Activated CD4-positive, alpha-beta T cell treated with anti-CD3 and anti-CD28 coated beads, Interleukin-2, Interleukin-4, amounts not matched to agents 100 ng/mL and 50 ng/mL, durations not matched to agents 16 hours and 8 hours (primary cell): ENCODE measurements around the gene AP3B1.
A peak's percentile ranks its signal among the peaks of the same experiment; 100 is the strongest.

Experiments used
- DNase-seq: peaks from one replicate; pipeline ENCODE4 v3.0.0-alpha.2; 2020; ENCODE audit warnings: low spot score

Gene AP3B1

DNA sequence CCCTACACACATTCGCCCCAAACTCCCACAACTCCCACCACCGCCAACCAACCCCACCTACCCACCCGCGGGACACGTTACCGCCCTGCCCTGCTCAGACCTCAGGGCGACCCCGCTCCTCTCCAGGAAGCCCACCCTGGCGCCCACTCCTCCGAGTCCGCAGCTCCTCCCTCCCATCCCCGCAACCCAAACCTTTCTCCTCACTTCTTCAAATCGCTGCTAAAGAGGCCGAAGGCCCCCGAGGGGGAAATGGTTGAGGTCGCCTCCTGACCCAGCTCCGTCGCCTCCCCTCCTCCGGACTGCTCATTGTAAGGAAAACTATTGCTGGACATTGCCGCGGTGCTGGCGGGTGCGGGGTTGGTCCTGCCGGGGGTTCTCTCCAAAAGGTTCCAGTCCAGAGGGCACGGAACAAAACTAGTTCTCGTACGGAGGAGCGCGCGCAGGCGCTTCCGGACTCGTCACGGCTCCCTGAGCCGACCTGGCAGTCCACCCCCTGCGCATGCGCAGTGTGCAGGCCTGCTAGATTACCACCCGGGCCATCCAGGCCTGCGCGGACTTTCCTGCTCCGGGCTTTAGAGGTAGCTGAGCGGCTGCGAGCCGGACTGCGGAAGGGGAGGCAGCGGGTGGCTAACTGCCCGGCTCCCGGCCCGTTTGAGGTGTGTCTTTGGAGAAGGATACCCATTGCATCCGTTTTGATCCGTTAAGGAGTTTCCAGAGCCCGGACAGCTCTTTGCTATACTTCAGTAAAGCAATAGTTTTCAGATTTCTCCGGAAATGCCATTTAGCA is at the start of gene AP3B1:
AP3B1 (minus strand) TSS at position 451 of the 787 bp plus-strand sequence; CDS start at position 332, 119 bp downstream.
- peak; percentile 98 for DNase-seq

DNA sequence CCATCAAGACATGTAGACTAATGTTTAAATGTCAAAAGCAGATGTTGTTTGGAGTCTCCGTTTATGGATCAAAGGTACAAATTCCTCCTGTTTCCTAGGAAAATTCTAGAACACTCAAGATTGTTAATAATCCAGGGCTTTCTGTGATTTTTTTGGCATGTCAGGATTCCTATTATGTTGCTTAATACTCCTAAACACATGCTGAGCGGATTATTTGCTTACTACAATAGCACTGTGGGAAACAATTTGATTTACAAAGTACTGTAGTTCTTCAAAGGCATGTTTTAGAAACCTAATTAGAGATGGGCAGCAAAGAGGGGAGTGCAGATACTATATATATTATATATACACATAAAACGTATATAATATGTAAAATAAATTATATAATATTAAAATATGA is 46.9 kb upstream of the AP3B1 start:
- no peak for DNase-seq

GRCh38 chr5:78339617-78340436 is 45.3 kb upstream of the AP3B1 start:
- DNase-seq, result no peak

DNA sequence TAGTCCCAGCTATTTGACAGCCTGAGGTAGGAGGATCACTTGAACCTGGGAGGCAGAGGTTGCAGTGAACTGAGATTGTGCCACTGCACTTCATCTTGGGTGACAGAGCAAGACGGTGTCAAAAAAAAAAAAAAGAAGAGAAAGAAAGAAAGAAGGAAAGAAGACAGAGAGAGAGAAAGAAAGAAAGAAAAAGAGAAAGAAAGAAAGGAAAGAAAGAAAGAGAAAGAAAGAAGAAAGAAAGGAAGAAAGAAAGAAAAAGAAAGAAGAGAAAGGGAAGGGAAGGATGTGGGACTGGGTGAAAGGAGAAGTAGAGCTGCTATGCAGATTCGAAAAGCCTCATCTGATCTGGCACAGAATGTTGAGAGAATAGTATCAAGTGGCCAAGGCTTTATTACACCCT is 42.2 kb upstream of the AP3B1 start:
- DNase-seq, result no peak

- DNase-seq, result no peak
These were observed 41.5 kb upstream of the AP3B1 start for GRCh38 chr5:78335976-78336375.

GRCh38 chr5:78334811-78335210 is 40.3 kb upstream of the AP3B1 start:
- no peak for DNase-seq

- no peak for DNase-seq
These were observed 37.1 kb upstream of the AP3B1 start for GRCh38 chr5:78331523-78332080.

GRCh38 chr5:78328585-78329173 is 34.2 kb upstream of the AP3B1 start:
- DNase-seq, result no peak

GRCh38 chr5:78327761-78328510 is 33.4 kb upstream of the AP3B1 start:
- DNase-seq, result no peak

- DNase-seq, result no peak
These were observed 32.4 kb upstream of the AP3B1 start for GRCh38 chr5:78326930-78327329.

DNA sequence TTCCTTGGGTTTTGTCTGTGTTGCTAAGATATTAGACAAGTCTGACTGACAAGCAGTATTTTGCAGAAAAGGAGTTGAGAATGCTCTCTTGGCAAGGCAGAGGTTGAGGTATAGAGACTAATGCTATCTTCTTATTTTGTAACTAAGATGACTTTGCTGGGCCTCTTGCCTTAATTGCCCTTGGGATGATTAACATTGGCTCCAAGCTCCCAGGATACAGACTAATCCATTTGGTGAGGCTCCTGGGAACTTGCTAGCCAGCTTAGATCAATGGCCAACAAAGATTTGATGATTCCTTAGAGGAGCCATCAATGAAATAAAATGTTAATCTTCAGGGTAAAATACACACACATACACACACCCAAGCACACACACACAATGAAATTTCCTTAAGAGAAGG is 28.7 kb upstream of the AP3B1 start:
- no peak for DNase-seq

DNA sequence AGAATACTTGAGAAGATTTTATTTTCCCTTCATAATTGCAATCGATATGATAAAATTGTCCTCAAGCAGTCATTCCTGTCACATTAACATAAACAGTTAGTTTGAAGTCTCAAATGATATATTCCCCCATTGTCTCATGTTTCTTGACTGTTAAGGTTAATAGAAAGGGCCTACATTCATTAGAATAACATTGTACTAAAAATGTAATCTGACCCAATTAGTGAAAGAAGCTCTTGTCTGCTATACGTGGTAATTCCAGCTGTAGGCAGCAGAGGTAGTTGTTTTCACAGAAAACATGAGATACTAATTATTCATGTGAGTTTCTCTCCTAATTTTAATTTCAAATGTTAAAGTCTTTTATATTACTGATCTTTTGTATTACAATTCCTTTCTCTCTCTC is 25.9 kb upstream of the AP3B1 start:
- no peak for DNase-seq

DNA sequence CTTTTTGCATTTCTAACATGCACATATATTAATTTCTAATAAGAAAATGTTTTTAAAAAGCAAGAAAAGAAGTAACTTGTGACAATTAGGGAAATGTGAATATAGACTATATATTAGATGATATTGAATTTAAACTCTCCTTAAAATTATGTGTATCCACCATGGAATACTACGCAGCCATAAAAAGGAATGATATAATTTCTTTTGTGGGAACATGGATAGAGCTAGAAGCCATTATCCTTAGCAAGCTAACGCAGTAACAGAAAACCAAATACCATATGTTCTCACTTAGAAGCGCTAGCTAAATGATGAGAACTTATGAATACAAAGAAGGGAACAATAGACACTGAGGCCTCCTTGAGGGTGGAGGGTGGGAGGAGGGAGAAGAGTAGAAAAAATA is 23.8 kb upstream of the AP3B1 start:
- DNase-seq, result no peak

DNA sequence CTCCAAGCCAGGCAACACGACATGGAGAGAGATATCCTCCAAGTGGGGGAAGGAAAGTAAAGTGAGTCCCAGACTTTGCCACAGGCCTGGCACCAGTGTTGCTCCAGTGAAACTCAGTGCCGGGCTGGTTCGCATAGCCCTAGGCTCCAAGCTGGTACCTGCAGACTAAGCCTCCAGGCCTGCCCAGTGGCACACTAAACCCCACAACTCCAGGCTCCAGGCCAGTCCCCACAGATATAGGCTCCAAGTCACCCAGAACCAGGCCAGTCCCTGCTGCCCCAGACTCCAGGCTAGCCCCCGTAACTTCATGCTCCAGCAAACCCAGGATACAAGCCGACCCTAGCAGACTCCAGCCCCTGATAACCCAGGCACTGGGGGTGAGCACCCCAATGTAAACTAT is 23.0 kb upstream of the AP3B1 start:
- no peak for DNase-seq

- no peak for DNase-seq
These were observed 14.2 kb upstream of the AP3B1 start for GRCh38 chr5:78308703-78309102.

GRCh38 chr5:78300464-78301045 is 6.1 kb upstream of the AP3B1 start:
- DNase-seq, result no peak

GRCh38 chr5:78295035-78295961 is 800 bp upstream of the AP3B1 start:
- DNase-seq, result peak; percentile 20

- DNase-seq, result no peak
These were observed 649 bp downstream of the AP3B1 start for GRCh38 chr5:78293851-78294247.

DNA sequence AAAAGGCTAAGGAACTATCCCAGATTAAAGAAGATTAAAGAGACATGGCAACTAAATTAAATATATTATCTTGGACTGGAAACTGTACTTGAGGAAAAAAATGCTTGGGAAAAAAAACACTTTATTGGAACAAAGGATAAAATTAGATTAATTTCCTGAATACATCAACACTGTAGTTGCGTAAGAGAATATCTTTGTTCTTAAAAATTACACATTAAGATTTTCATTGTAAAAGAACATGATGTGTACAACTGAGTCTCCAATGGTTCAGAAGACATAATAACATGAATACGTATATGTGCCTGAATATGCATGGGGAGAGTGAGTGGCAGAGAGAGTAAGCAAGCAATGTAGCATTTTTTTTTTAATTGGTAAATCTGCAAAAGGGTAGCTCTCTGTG is 2.8 kb downstream of the AP3B1 start:
- DNase-seq, result peak; percentile 6

GRCh38 chr5:78289911-78290310 is 4.6 kb downstream of the AP3B1 start:
- no peak for DNase-seq
